ENCODE measurements around the gene H2BK1. TPM values are rescaled to one million over a fixed set of nuclear protein-coding genes. Genes with fewer than 3 reads are reported as not detected.
A peak's percentile ranks its signal among the peaks of the same experiment; 100 is the strongest.

H2BK1 gene
- total RNA-seq, 1 donor from 2014 or later, result not detected

DNA sequence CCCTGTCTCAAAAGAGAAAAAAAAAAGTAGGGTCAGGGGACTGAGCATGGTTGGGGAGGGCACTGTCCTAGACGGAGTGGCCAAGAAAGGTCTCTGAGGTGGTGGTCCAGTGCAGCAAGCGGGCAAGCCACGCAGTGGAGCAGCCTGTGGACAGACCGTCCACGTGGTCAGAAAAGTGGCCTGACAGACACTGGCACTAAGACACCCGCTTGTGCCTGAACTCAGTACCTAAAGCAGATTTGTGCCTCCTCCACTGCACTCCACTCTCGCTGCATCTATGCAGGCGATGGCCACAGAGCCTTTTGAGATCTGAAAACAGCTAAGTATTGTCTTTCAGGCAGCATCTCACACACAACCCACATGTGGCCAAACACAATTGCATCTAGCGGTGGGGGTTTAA is 32.1 kb downstream of the H2BK1 start:
- Histone ChIP-seq H3K27ac (no peak overlapping the region), H3K4me1 (no peaks in the 10 kb centered on the region), H3K36me3 (no peaks in the 10 kb centered on the region), H3K9me3 (no peaks in the 10 kb centered on the region), H3K27me3 (peaks cover under 1% of the 10 kb centered on the region), H3K4me3 (no peak overlapping the region)
- peak in 1 of 2 donors; percentile 43 for DNase-seq (ENCODE audit: low spot score in 2 of 2)
- intact Hi-C loops (cut with DNase I), result loop anchor here (10.0 kb wide), 1 partner anchor 273 kb away; no protein-coding TSS in a partner anchor
- TF ChIP-seq, protein P1, sequence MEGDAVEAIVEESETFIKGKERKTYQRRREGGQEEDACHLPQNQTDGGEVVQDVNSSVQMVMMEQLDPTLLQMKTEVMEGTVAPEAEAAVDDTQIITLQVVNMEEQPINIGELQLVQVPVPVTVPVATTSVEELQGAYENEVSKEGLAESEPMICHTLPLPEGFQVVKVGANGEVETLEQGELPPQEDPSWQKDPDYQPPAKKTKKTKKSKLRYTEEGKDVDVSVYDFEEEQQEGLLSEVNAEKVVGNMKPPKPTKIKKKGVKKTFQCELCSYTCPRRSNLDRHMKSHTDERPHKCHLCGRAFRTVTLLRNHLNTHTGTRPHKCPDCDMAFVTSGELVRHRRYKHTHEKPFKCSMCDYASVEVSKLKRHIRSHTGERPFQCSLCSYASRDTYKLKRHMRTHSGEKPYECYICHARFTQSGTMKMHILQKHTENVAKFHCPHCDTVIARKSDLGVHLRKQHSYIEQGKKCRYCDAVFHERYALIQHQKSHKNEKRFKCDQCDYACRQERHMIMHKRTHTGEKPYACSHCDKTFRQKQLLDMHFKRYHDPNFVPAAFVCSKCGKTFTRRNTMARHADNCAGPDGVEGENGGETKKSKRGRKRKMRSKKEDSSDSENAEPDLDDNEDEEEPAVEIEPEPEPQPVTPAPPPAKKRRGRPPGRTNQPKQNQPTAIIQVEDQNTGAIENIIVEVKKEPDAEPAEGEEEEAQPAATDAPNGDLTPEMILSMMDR (IDR thresholded peaks at IDR 0.05), result no peak

DNA sequence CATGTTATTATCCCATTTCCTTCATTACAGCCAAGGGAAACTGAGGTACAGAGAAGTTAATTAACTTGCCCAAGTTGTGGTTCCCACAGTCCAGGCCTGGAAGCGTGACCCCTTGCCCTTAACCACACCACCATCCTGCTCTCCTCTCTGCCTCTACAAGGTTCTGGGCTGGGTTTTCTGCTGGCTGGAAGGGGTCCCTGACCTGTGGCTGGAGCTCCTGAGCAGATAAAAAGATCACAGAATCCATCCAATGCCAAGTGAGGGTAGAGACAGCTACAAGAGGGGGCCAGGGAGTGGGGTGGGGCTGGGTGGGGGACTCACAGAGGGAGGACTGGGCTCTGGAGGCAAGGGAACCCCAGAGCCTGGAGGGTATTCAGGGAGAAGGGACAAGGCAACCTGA is 33.0 kb downstream of the H2BK1 start:
- intact Hi-C loops (cut with DNase I), result loop anchor here (10.0 kb wide), 1 partner anchor 273 kb away; no protein-coding TSS in a partner anchor
- Histone ChIP-seq H3K4me3 (no peak overlapping the region), H3K36me3 (no peaks in the 10 kb centered on the region), H3K27ac (no peak overlapping the region), H3K9me3 (no peaks in the 10 kb centered on the region), H3K4me1 (no peaks in the 10 kb centered on the region), H3K27me3 (peaks cover 7% of the 10 kb centered on the region)
- TF ChIP-seq, protein P1 (IDR thresholded peaks at IDR 0.05), result no peak
- DNase-seq (ENCODE audit: low spot score in 2 of 2), result peak in 1 of 2 donors; percentile 22

DNA sequence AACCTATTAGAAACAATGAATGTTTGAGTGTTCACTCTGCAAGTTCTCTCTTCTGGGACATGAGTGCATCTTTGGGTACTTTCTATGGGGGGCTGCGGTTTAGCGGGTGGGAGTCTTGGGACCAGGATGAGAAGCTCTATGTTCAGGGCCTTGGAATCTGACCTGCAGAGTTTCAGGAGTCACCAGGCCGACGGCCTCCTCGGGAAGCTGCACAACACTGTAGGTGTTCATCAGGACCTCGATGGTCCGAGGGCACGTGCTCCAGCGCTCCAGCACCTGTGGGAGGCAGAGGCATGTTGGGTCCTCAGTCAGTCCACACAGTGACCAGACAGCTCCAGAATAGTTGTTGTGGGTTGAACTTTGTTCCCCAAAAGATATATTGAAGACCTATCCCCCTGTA is 33.9 kb downstream of the H2BK1 start:
- DNase-seq (ENCODE audit: low spot score in 2 of 2), result no peak
- TF ChIP-seq, protein P1 (IDR thresholded peaks at IDR 0.05), result no peak
- Histone ChIP-seq H3K4me3 (no peak overlapping the region), H3K27me3 (peaks cover 7% of the 10 kb centered on the region), H3K36me3 (no peaks in the 10 kb centered on the region), H3K9me3 (no peaks in the 10 kb centered on the region), H3K27ac (no peak overlapping the region), H3K4me1 (no peaks in the 10 kb centered on the region)
- intact Hi-C loops (cut with DNase I), result loop anchor here (10.0 kb wide), 1 partner anchor 272 kb away; no protein-coding TSS in a partner anchor

DNA sequence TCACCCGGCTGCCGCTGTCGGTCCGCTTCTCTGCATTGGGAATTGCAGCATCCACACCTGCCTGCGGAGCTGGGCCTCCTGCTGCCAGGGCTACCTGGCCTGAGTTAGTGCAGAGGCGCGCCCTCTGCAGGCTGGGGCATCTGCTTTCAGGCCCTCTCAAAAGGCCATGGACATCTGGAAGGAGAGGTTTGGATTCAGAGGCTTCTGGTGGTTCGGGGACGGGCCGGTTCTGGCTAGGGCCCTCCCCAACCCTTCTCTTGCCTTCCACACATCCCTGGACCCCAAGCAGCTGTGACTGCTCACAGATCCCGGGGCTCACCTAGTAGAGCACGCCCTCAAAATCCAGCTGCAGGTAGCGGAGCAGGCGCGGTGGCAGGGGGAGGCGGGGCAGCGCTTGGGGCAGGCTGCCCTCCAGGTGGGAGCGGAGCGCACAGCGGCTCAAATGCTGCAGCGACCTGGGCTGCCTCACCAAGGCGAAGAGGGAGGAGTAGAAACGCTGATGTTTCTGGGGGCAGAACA is 34.4 kb downstream of the H2BK1 start:
- Histone ChIP-seq H3K4me3 (no peak overlapping the region), H3K9me3 (no peaks in the 10 kb centered on the region), H3K27me3 (peaks cover 7% of the 10 kb centered on the region), H3K27ac (no peak overlapping the region), H3K4me1 (no peaks in the 10 kb centered on the region), H3K36me3 (no peaks in the 10 kb centered on the region)
- intact Hi-C loops (cut with DNase I), result loop anchor here (10.0 kb wide), 1 partner anchor 271 kb away; no protein-coding TSS in a partner anchor
- no peak for DNase-seq (ENCODE audit: low spot score in 2 of 2)
- TF ChIP-seq, protein P1 (IDR thresholded peaks at IDR 0.05), result no peak

DNA sequence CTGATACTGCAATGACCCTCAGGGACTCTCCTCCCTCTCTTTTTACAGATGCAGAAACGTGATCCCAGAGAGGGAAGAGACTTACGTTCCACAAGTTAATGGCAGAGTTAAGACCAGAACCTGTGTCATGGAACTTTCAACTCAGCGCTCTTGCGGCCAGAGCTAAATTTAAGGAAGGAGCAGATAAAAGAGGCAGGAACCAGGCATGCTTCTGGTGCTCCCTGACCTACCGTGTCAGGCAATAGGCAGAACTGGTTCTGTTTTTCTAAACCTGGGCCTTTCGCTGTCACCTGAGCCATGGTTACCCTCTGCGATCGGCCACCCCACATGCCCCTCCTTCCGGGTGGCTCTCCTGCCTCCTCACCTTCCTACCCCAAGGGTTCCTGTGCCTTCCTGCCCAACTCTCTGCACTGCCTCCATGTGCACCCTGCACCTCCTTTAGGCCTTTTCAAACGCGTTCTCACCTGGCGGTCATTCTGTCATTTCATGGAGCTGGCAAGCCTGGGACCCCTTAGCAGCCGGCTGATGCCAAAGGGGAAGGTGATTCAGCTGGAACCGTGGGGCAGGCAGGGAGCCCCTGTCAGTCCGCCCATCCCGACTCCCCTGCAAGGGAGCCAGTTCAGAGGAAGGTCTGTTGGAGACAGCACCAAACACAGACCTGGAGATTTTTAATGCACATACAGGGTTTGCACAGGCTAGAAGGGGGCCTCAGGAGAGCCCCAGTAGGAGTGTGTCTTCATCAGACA is 35.1 kb downstream of the H2BK1 start:
- no peak overlapping the region for H3K4me3 ChIP-seq
- intact Hi-C loops (cut with DNase I), result loop anchor here (10.0 kb wide), 1 partner anchor 270 kb away; no protein-coding TSS in a partner anchor
- H3K27me3 ChIP-seq, result peaks cover 7% of the 10 kb centered on the region
- no peaks in the 10 kb centered on the region for H3K4me1 ChIP-seq
- H3K9me3 ChIP-seq, result no peaks in the 10 kb centered on the region
- no peak overlapping the region for H3K27ac ChIP-seq
- TF ChIP-seq, protein P1 (IDR thresholded peaks at IDR 0.05), result no peak
- no peaks in the 10 kb centered on the region for H3K36me3 ChIP-seq
- no peak for DNase-seq (ENCODE audit: low spot score in 2 of 2)

All from ascending aorta (tissue), 2 donors.